ENCODE data around the gene RNASE11. TPM values are rescaled to one million over a fixed set of nuclear protein-coding genes. Genes with fewer than 3 reads are reported as not detected.
"Not testable (repeated sequence)": the region's sequence is repeated elsewhere in the genome, so short reads cannot be mapped to it uniquely, and the experiment has no call there.

Gene RNASE11
- total and polyA plus RNA-seq, 12 donors: 0.11 to 0.57 TPM; not detected in 10

DNA sequence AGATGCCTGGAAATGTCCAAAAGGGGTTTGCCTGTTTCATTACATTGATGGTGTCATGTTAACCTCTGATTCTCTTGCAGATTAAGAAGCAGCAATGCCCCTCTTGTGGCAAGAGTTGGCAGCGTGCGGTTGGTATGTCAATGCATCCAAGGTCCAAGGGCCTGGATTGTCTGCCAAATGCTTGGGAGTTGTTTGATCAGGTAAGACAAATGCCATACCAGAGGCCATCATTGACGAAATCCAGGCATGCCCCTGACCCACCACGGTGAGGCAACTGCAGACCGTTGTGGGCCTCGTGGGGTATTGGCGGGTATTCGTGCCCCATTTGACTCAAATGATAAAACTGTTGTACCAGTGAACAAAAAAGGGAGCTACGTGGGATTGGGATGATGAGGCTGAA is 14.8 kb upstream of the RNASE11 start:
- no peak for DNase-seq
- Histone ChIP-seq H3K36me3 (replicated peaks in 1 of 2) (no peaks in the 10 kb centered on the region), H3K27me3 (no peaks in the 10 kb centered on the region), H3K4me1 (replicated peaks in 1 of 2) (no peaks in the 10 kb centered on the region), H3K27ac (no peak overlapping the region), H3K4me3 (no peak overlapping the region), H3K9me3 (replicated peaks in 1 of 3) (no peaks in the 10 kb centered on the region)
- intact Hi-C loops (cut with DNase I): loop anchor here (10.0 kb wide), 2 partner anchors 78 to 198 kb away; no protein-coding TSS in a partner anchor
- TF ChIP-seq, protein P1, sequence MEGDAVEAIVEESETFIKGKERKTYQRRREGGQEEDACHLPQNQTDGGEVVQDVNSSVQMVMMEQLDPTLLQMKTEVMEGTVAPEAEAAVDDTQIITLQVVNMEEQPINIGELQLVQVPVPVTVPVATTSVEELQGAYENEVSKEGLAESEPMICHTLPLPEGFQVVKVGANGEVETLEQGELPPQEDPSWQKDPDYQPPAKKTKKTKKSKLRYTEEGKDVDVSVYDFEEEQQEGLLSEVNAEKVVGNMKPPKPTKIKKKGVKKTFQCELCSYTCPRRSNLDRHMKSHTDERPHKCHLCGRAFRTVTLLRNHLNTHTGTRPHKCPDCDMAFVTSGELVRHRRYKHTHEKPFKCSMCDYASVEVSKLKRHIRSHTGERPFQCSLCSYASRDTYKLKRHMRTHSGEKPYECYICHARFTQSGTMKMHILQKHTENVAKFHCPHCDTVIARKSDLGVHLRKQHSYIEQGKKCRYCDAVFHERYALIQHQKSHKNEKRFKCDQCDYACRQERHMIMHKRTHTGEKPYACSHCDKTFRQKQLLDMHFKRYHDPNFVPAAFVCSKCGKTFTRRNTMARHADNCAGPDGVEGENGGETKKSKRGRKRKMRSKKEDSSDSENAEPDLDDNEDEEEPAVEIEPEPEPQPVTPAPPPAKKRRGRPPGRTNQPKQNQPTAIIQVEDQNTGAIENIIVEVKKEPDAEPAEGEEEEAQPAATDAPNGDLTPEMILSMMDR (IDR thresholded peaks at IDR 0.05): no peak
- TF ChIP-seq POLR2A (IDR thresholded peaks at IDR 0.05): no peak
- 75 to 93% (median 85%) methylated on average over 7 to 9 of the region's 9 CpGs for WGBS, 4 donors

DNA sequence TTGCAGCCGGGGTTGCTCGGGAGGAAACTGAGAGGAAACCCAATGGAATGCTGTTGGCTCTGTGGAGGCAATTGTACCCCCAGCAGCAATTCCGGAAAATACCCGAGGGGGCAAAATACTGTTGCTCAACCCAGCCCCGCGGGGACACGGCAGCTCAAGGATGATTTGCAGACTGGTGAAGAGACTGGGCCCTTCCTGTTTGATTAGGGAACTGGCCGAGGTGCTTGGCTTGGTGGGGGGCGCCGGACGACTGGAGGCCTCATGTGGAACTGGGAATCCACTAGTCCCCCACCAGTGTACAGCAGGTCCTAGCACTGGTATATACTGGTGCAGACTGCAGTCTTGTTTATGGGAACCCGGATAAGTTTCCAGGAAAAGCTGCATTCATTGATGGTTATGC is 13.7 kb upstream of the RNASE11 start:
- H3K36me3 ChIP-seq (replicated peaks in 1 of 2): no peaks in the 10 kb centered on the region
- no peak overlapping the region for H3K4me3 ChIP-seq
- H3K27me3 ChIP-seq: no peaks in the 10 kb centered on the region
- H3K9me3 ChIP-seq (replicated peaks in 1 of 3): no peaks in the 10 kb centered on the region
- intact Hi-C loops (cut with DNase I): loop anchor here (10.0 kb wide), 2 partner anchors 77 to 197 kb away; no protein-coding TSS in a partner anchor
- DNase-seq: no peak
- TF ChIP-seq, protein P1 (IDR thresholded peaks at IDR 0.05): no peak
- no peak for TF ChIP-seq POLR2A (IDR thresholded peaks at IDR 0.05)
- no peaks in the 10 kb centered on the region for H3K4me1 ChIP-seq (replicated peaks in 1 of 2)
- WGBS, 4 donors: 76 to 90% (median 85%) methylated on average over 12 of the region's 12 CpGs
- H3K27ac ChIP-seq: no peak overlapping the region

DNA sequence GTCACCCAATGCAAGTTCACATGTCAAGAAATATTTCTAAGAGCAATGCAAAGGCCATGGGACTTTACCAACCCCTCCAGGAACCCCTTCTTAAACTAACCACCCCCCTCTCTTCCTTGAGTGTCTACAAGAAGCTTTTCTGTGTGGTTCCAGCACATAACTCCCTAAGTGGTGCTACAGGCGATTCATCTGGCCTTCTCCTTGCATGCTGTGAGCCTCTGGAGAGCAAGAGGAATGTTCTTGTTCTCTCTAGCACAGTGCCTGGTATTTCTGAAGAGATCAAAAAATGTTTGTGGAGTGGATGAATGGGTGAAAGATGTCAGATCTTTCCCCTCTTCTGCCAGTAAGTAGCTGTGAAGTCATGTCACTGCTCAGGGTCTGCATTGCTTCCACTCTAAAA is 9.3 kb upstream of the RNASE11 start:
- H3K4me3 ChIP-seq: no peak overlapping the region
- intact Hi-C loops (cut with DNase I): no loop called here
- 65 to 84% (median 79%) methylated on average over 1 of the region's 1 CpG for WGBS, 4 donors
- TF ChIP-seq, protein P1 (IDR thresholded peaks at IDR 0.05): no peak
- TF ChIP-seq POLR2A (IDR thresholded peaks at IDR 0.05): no peak
- no peaks in the 10 kb centered on the region for H3K36me3 ChIP-seq (replicated peaks in 1 of 2)
- no peaks in the 10 kb centered on the region for H3K4me1 ChIP-seq (replicated peaks in 1 of 2)
- no peaks in the 10 kb centered on the region for H3K9me3 ChIP-seq (replicated peaks in 1 of 3)
- no peaks in the 10 kb centered on the region for H3K27me3 ChIP-seq
- DNase-seq: no peak
- H3K27ac ChIP-seq: no peak overlapping the region

DNA sequence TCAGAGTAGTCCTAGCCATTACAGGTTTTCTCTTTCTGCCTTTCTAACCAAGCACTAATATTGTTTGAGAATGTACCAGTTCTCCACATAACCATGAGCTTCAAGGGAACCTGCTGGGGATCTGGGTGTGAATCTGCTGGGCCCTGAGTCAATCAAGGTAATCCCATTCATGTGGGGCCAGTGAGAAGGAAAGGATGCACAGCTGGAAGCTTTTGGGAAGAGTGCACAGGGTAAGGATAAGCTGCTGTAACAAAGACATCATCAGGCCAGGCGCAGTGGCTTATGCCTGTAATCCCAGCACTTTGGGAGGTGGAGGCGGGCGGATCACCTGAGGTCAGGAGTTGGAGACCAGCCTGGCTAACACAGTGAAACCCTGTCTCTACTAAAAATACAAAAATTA is 7.9 kb upstream of the RNASE11 start:
- H3K27me3 ChIP-seq; intact Hi-C loops (cut with DNase I); H3K27ac ChIP-seq; DNase-seq; H3K9me3 ChIP-seq (replicated peaks in 1 of 3); H3K4me3 ChIP-seq; H3K4me1 ChIP-seq (replicated peaks in 1 of 2); H3K36me3 ChIP-seq (replicated peaks in 1 of 2): not testable (repeated sequence)
- WGBS, 4 donors: 92 to 100% (median 98%) methylated on average over 3 of the region's 3 CpGs

DNA sequence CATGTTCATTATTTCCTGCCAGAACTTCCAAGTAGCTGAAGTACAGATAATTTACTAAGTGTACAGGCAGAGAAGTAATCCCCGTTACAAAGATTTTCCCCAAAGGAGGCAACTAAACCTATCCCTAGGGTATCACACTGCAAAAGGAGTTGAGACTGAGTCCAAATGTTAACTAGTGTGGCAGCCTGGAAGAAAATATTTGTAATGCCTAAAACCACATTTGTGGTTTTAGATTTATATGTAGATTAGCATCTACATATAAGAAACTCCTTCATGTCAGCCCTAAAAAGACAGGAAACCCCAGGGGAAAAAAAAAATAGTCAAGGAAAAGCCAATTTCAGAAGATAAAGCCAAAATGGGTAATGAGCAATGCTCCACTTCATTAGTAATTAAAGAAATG is 4.8 kb upstream of the RNASE11 start:
- Histone ChIP-seq H3K4me3 (no peak overlapping the region), H3K27ac (no peak overlapping the region), H3K9me3 (replicated peaks in 1 of 3) (no peaks in the 10 kb centered on the region), H3K4me1 (replicated peaks in 1 of 2) (peaks cover 0 to 4% of the 10 kb centered on the region in 2 donors), H3K27me3 (no peaks in the 10 kb centered on the region), H3K36me3 (replicated peaks in 1 of 2) (no peaks in the 10 kb centered on the region)
- DNase-seq: no peak
- intact Hi-C loops (cut with DNase I): no loop called here
- no peak for TF ChIP-seq POLR2A (IDR thresholded peaks at IDR 0.05)
- TF ChIP-seq, protein P1 (IDR thresholded peaks at IDR 0.05): no peak
- WGBS, 4 donors: 61 to 72% (median 72%) methylated on average over 1 of the region's 1 CpG
